ENCODE measurements around the gene FOXP1.

FOXP1 gene

GRCh38 chr3:71171247-71171646 lies 412.3 kb downstream of the FOXP1 start:
- Histone ChIP-seq H3K4me3 (ENCODE audit: low read length) (no peak overlapping the region), H3K27me3 (ENCODE audit: control insufficient read depth, low read length) (no peaks in the 10 kb centered on the region)

GRCh38 chr3:71168880-71169411 lies 414.6 kb downstream of the FOXP1 start:
- H3K27me3 ChIP-seq (ENCODE audit: control insufficient read depth, low read length), result no peaks in the 10 kb centered on the region
- H3K27ac ChIP-seq (ENCODE audit: low read depth, low read length), result no peak overlapping the region
- no peak for TF ChIP-seq EZH2phosphoT487 (IDR thresholded peaks at IDR 0.05; ENCODE audit: borderline replicate concordance, low read length)
- TF ChIP-seq CTCF (IDR thresholded peaks at IDR 0.05; ENCODE audit: low read depth, low read length, poor library complexity, severe bottlenecking), result no peak
- H3K4me3 ChIP-seq (ENCODE audit: low read length), result no peak overlapping the region
- H3F3A ChIP-seq (ENCODE audit: control insufficient read depth, insufficient read depth), result no peaks in the 10 kb centered on the region; the same call in 1 of the 2 replicates
- peaks cover 9% of the 10 kb centered on the region for H3K36me3 ChIP-seq (ENCODE audit: control insufficient read depth, low read length)
- H3K79me2 ChIP-seq (ENCODE audit: control insufficient read depth, low read length), result no peaks in the 10 kb centered on the region
- H3K9me2 ChIP-seq (replicated peaks; ENCODE audit: control insufficient read depth, low read length), result no peaks in the 10 kb centered on the region
- no peaks in the 10 kb centered on the region for H4K20me1 ChIP-seq (ENCODE audit: control insufficient read depth, insufficient read depth, low read depth, low read length)
- H3K4me2 ChIP-seq (ENCODE audit: low read length), result no peak overlapping the region
- no peaks in the 10 kb centered on the region for H3K9me3 ChIP-seq (ENCODE audit: control insufficient read depth, insufficient read depth, low read length)
- H3K4me1 ChIP-seq (ENCODE audit: control insufficient read depth, low read length), result no peaks in the 10 kb centered on the region

More at GRCh38 chr3:71171247-71171646, 412.3 kb downstream of the FOXP1 start:
- Histone ChIP-seq H3F3A (ENCODE audit: control insufficient read depth, insufficient read depth) (no peaks in the 10 kb centered on the region; the same call in 1 of the 2 replicates), H3K9me3 (ENCODE audit: control insufficient read depth, insufficient read depth, low read length) (no peaks in the 10 kb centered on the region), H3K27ac (ENCODE audit: low read depth, low read length) (no peak overlapping the region), H3K9me2 (replicated peaks; ENCODE audit: control insufficient read depth, low read length) (no peaks in the 10 kb centered on the region), H3K4me1 (ENCODE audit: control insufficient read depth, low read length) (no peaks in the 10 kb centered on the region), H3K4me2 (ENCODE audit: low read length) (no peak overlapping the region), H3K79me2 (ENCODE audit: control insufficient read depth, low read length) (no peaks in the 10 kb centered on the region), H3K36me3 (ENCODE audit: control insufficient read depth, low read length) (peaks cover 9% of the 10 kb centered on the region), H4K20me1 (ENCODE audit: control insufficient read depth, insufficient read depth, low read depth, low read length) (no peaks in the 10 kb centered on the region)
- no peak for TF ChIP-seq CTCF (IDR thresholded peaks at IDR 0.05; ENCODE audit: low read depth, low read length, poor library complexity, severe bottlenecking)
- no peak for TF ChIP-seq EZH2phosphoT487 (IDR thresholded peaks at IDR 0.05; ENCODE audit: borderline replicate concordance, low read length)

DNA sequence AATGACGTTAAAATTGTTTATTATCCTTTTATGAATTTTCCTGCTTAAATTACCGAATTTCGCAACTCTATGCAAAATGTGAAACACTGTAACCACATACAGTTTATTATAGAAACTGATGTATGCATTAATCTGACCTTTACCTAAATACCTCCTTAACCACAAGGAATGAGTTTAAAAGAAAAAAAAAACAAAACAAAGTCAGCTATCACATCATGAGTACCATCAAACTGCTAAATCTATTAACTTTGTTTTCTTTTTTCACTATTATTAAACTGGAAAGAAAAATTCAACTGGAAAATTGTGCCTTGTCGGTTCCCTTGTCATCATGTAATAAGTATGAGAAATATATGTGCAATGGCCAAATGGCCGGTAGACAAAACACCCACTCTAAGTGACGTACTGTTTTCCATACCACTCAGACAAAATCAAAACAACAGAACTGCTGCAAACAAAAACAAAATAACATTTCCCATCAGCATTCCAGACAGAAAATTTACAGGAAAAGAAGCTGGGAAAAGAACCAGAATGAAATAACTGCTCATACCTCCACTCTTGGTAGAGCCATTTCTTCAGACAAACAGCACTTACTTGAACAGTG lies 415.3 kb downstream of the FOXP1 start:
- no peak overlapping the region for H3K4me2 ChIP-seq (ENCODE audit: low read length)

More for the DNA sequence above, 415.3 kb downstream of the FOXP1 start:
- Histone ChIP-seq H4K20me1 (ENCODE audit: control insufficient read depth, insufficient read depth, low read depth, low read length) (no peaks in the 10 kb centered on the region), H3K9me2 (replicated peaks; ENCODE audit: control insufficient read depth, low read length) (no peaks in the 10 kb centered on the region), H3K4me3 (ENCODE audit: low read length) (no peak overlapping the region), H3K79me2 (ENCODE audit: control insufficient read depth, low read length) (no peaks in the 10 kb centered on the region), H3K4me1 (ENCODE audit: control insufficient read depth, low read length) (no peaks in the 10 kb centered on the region), H3K9me3 (ENCODE audit: control insufficient read depth, insufficient read depth, low read length) (no peaks in the 10 kb centered on the region), H3K27ac (ENCODE audit: low read depth, low read length) (no peak overlapping the region), H3K36me3 (ENCODE audit: control insufficient read depth, low read length) (peaks cover 9% of the 10 kb centered on the region), H3K27me3 (ENCODE audit: control insufficient read depth, low read length) (no peaks in the 10 kb centered on the region), H3F3A (ENCODE audit: control insufficient read depth, insufficient read depth) (no peaks in the 10 kb centered on the region; the same call in 1 of the 2 replicates)
- TF ChIP-seq CTCF (IDR thresholded peaks at IDR 0.05; ENCODE audit: low read depth, low read length, poor library complexity, severe bottlenecking), result no peak
- TF ChIP-seq EZH2phosphoT487 (IDR thresholded peaks at IDR 0.05; ENCODE audit: borderline replicate concordance, low read length), result no peak
